HepG2 (cell line): ENCODE data around the gene EPHA5. TPM values are rescaled to one million over a fixed set of nuclear protein-coding genes. Genes with fewer than 3 reads are reported as not detected.

Source experiments
- ARNT2 ChIP-seq: sonication (generic); formaldehyde crosslinking; IDR thresholded peaks from 2 replicates; pipeline ENCODE4 v1.8.0; 2022; ENCODE audit warnings: mild to moderate bottlenecking, low read depth, missing genetic modification reagents, moderate library complexity
- ELF3 ChIP-seq: IDR thresholded peaks from 2 replicates; pipeline ENCODE4 v1.6.1; 2016; ENCODE audit warnings: missing genetic modification reagents, missing compliant biosample characterization
- FOXO1 ChIP-seq: sonication (generic); formaldehyde crosslinking; IDR thresholded peaks from 2 replicates; pipeline ENCODE4 v1.4.0; 2020; ENCODE audit warnings: missing genetic modification reagents
- HIVEP1 ChIP-seq: sonication (generic); formaldehyde crosslinking; IDR thresholded peaks from 2 replicates; pipeline ENCODE4 v1.4.0; 2020; ENCODE audit warnings: mild to moderate bottlenecking, missing genetic modification reagents
- JDP2 ChIP-seq: sonication (generic); formaldehyde crosslinking; IDR thresholded peaks from 2 replicates; pipeline ENCODE4 v1.8.1; 2022; ENCODE audit warnings: missing genetic modification reagents, borderline replicate concordance
- KMT2B ChIP-seq: IDR thresholded peaks from 2 replicates; pipeline ENCODE4 v1.6.1; 2016; ENCODE audit warnings: missing genetic modification reagents, missing compliant biosample characterization
- MXD4 ChIP-seq: IDR thresholded peaks from 2 replicates; pipeline ENCODE4 v1.6.1; 2016; ENCODE audit warnings: mild to moderate bottlenecking, missing biosample characterization, missing genetic modification reagents
- SATB2 ChIP-seq: sonication (generic); formaldehyde crosslinking; IDR thresholded peaks from 2 replicates; pipeline ENCODE4 v1.5.0; 2020; ENCODE audit warnings: missing genetic modification reagents
- SPEN ChIP-seq: sonication (generic); formaldehyde crosslinking; IDR thresholded peaks from 2 replicates; pipeline ENCODE4 v1.5.1; 2020; ENCODE audit warnings: low read depth, mild to moderate bottlenecking, missing genetic modification reagents
- TCF12 ChIP-seq, 2 experiments: fragments of 450-650 bp in 1 of 2; sonication (generic) in 1 of 2; formaldehyde crosslinking in 1 of 2; IDR thresholded peaks; 2 replicates each; pipeline versions ENCODE4 v1.6.1 to v1.8.0; 2017 to 2022; ENCODE audit warnings: antibody characterized with exemption in 1 of 2, mild to moderate bottlenecking in 1 of 2, missing genetic modification reagents in 1 of 2, moderate library complexity in 1 of 2
- ZBTB7B ChIP-seq: sonication (generic); formaldehyde crosslinking; IDR thresholded peaks from 2 replicates; pipeline ENCODE4 v1.4.0; 2020; ENCODE audit warnings: missing genetic modification reagents
- ZFP36L1 ChIP-seq: sonication (generic); formaldehyde crosslinking; IDR thresholded peaks from 2 replicates; pipeline ENCODE4 v1.8.0; 2022; ENCODE audit warnings: mild to moderate bottlenecking, missing genetic modification reagents, moderate library complexity
- ZNF737 ChIP-seq: sonication (generic); formaldehyde crosslinking; IDR thresholded peaks from 2 replicates; pipeline ENCODE4 v1.5.0; 2020; ENCODE audit warnings: missing genetic modification reagents, mild to moderate bottlenecking, borderline replicate concordance
- ZNF747 ChIP-seq: sonication (generic); formaldehyde crosslinking; IDR thresholded peaks from 2 replicates; pipeline ENCODE4 v1.8.1; 2023; ENCODE audit warnings: missing genetic modification reagents, mild to moderate bottlenecking, borderline replicate concordance
- ZNF776 ChIP-seq: sonication (generic); formaldehyde crosslinking; IDR thresholded peaks from 2 replicates; pipeline ENCODE4 v1.4.0; 2020; ENCODE audit warnings: mild to moderate bottlenecking, missing genetic modification reagents
- ZNF878 ChIP-seq: sonication (generic); formaldehyde crosslinking; IDR thresholded peaks from 2 replicates; pipeline ENCODE4 v1.8.1; 2023; ENCODE audit warnings: mild to moderate bottlenecking, missing genetic modification reagents, moderate library complexity
- ZSCAN22 ChIP-seq: sonication (generic); formaldehyde crosslinking; IDR thresholded peaks from 2 replicates; pipeline ENCODE4 v1.4.0; 2020; ENCODE audit warnings: mild to moderate bottlenecking, missing genetic modification reagents
- polyA plus RNA-seq, 8 experiments: library from polyadenylated mRNA; depleted of rRNA in 3 of 8; stranded (reverse) in 7 of 8; unstranded in 1 of 8; fragments of >200 nt; fragmentation: Illumina TruSeq in 4 of 8; extraction: Trizol in 4 of 8; gene quantifications; 2 replicates each; pipeline versions ENCODE4 v1.2.1 to v1.2.3, GENCODE V29; 2011 to 2016; ENCODE audit warnings: low read depth in 4 of 8, missing spikeins in 1 of 8, mixed read lengths in 1 of 8; ENCODE audit not compliant: insufficient read depth in 1 of 8
- total RNA-seq, 5 experiments: library from RNA; depleted of rRNA; stranded (reverse); fragments of >200 nt; fragmentation: Illumina TruSeq; extraction: Trizol; gene quantifications; 2 replicates each; pipeline ENCODE4 v1.2.3, GENCODE V29; 2016; ENCODE audit warnings: low read depth in 1 of 5
- TF ChIP-seq, protein P1 (sequence below): sonication (generic); formaldehyde crosslinking; IDR thresholded peaks from 2 replicates; pipeline ENCODE4 v1.5.0; 2020; ENCODE audit warnings: mild to moderate bottlenecking, missing genetic modification reagents
- TF ChIP-seq, protein P2 (sequence below): sonication (generic); formaldehyde crosslinking; IDR thresholded peaks from 2 replicates; pipeline ENCODE4 v1.8.0; 2022; ENCODE audit warnings: missing genetic modification reagents, mild to moderate bottlenecking, moderate library complexity, borderline replicate concordance
- TF ChIP-seq, protein P3 (sequence below): IDR thresholded peaks from 2 replicates; pipeline ENCODE4 v1.4.0; 2020; ENCODE audit warnings: mild to moderate bottlenecking, missing genetic modification reagents

Gene EPHA5
- total and polyA plus RNA-seq, 2 of the 13 experiments (the other 11 are each of a cell fraction or from before 2014, with no cell fraction given): not detected

DNA sequence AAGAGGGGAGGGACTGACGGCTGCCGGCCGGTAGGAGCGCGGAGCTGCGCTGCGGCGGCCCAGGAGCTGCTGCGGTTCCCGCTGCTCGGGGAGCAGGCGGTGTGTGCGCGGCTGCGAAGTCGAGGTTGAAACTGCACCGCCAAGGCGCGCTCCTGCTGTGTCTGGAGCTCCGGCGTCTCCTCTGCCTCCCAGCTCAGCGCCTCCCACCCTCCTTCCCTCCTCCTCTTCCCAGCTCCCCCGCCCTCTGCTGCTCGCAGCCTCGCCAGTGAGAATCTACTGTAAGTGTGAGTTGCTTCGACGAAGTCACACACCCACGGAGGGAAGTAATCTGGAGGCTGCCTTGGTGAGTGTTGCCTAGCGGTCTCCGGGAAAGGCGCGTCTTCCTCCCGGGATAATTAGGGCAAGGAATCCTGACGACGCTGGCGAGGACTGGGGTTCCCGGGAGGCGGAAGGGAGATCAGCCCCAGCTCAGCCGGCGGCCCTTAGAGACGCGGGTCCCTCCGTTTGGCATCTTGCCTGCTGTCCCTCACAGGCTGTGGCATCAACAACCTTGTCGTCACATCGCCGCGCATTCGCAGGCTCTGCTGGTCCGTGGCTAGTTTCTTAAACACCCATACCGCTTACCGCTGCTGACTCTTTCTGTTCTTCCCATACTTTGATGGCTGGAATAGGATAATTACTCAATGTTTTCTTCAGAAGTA lies at the start of gene EPHA5 (continued):
- TF ChIP-seq, protein P1, sequence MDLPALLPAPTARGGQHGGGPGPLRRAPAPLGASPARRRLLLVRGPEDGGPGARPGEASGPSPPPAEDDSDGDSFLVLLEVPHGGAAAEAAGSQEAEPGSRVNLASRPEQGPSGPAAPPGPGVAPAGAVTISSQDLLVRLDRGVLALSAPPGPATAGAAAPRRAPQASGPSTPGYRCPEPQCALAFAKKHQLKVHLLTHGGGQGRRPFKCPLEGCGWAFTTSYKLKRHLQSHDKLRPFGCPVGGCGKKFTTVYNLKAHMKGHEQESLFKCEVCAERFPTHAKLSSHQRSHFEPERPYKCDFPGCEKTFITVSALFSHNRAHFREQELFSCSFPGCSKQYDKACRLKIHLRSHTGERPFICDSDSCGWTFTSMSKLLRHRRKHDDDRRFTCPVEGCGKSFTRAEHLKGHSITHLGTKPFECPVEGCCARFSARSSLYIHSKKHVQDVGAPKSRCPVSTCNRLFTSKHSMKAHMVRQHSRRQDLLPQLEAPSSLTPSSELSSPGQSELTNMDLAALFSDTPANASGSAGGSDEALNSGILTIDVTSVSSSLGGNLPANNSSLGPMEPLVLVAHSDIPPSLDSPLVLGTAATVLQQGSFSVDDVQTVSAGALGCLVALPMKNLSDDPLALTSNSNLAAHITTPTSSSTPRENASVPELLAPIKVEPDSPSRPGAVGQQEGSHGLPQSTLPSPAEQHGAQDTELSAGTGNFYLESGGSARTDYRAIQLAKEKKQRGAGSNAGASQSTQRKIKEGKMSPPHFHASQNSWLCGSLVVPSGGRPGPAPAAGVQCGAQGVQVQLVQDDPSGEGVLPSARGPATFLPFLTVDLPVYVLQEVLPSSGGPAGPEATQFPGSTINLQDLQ (CRISPR knock-in tag): no peak
- TF ChIP-seq ZSCAN22 (CRISPR knock-in tag) (no peak), ZBTB7B (CRISPR knock-in tag) (no peak), ZFP36L1 (CRISPR knock-in tag) (no peak), MXD4 (CRISPR knock-in tag) (no peak), KMT2B (no peak), SATB2 (CRISPR knock-in tag) (no peak), ARNT2 (no peak), ZNF878 (CRISPR knock-in tag) (no peak), SPEN (CRISPR knock-in tag) (no peak), HIVEP1 (CRISPR knock-in tag) (no peak), TCF12 (IDR thresholded peaks at IDR 0.05) (no peak), TCF12 (CRISPR knock-in tag; IDR thresholded peaks at IDR 0.05) (no peak), ZNF776 (no peak), JDP2 (CRISPR knock-in tag) (no peak), FOXO1 (CRISPR knock-in tag) (no peak), ZNF737 (CRISPR knock-in tag) (no peak), ELF3 (no peak), ZNF747 (no peak)
- TF ChIP-seq, protein P2, sequence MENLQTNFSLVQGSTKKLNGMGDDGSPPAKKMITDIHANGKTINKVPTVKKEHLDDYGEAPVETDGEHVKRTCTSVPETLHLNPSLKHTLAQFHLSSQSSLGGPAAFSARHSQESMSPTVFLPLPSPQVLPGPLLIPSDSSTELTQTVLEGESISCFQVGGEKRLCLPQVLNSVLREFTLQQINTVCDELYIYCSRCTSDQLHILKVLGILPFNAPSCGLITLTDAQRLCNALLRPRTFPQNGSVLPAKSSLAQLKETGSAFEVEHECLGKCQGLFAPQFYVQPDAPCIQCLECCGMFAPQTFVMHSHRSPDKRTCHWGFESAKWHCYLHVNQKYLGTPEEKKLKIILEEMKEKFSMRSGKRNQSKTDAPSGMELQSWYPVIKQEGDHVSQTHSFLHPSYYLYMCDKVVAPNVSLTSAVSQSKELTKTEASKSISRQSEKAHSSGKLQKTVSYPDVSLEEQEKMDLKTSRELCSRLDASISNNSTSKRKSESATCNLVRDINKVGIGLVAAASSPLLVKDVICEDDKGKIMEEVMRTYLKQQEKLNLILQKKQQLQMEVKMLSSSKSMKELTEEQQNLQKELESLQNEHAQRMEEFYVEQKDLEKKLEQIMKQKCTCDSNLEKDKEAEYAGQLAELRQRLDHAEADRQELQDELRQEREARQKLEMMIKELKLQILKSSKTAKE (CRISPR knock-in tag): no peak
- TF ChIP-seq, protein P3, sequence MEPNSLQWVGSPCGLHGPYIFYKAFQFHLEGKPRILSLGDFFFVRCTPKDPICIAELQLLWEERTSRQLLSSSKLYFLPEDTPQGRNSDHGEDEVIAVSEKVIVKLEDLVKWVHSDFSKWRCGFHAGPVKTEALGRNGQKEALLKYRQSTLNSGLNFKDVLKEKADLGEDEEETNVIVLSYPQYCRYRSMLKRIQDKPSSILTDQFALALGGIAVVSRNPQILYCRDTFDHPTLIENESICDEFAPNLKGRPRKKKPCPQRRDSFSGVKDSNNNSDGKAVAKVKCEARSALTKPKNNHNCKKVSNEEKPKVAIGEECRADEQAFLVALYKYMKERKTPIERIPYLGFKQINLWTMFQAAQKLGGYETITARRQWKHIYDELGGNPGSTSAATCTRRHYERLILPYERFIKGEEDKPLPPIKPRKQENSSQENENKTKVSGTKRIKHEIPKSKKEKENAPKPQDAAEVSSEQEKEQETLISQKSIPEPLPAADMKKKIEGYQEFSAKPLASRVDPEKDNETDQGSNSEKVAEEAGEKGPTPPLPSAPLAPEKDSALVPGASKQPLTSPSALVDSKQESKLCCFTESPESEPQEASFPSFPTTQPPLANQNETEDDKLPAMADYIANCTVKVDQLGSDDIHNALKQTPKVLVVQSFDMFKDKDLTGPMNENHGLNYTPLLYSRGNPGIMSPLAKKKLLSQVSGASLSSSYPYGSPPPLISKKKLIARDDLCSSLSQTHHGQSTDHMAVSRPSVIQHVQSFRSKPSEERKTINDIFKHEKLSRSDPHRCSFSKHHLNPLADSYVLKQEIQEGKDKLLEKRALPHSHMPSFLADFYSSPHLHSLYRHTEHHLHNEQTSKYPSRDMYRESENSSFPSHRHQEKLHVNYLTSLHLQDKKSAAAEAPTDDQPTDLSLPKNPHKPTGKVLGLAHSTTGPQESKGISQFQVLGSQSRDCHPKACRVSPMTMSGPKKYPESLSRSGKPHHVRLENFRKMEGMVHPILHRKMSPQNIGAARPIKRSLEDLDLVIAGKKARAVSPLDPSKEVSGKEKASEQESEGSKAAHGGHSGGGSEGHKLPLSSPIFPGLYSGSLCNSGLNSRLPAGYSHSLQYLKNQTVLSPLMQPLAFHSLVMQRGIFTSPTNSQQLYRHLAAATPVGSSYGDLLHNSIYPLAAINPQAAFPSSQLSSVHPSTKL: peak; percentile 23; the same call in 1 of the 2 replicates
